Liver (tissue), 9 donors: ENCODE data around the gene EML5. TPM values are rescaled to one million over a fixed set of nuclear protein-coding genes. Genes with fewer than 3 reads are reported as not detected.

Source experiments
- DNase-seq: peaks from one replicate; pipeline ENCODE4 v3.0.0-alpha.2; 2017; ENCODE audit warnings: low spot score
- H3K27ac ChIP-seq, 2 donors: one replicate each; pipeline ENCODE4 v1.7.0; 2013; ENCODE audit warnings: inconsistent platforms in 2 of 2, low read length in 2 of 2, control low read depth in 1 of 2, low read depth in 1 of 2, mild to moderate bottlenecking in 1 of 2
- H3K27me3 ChIP-seq, 4 donors: one replicate each; pipeline versions ENCODE4 v1.6.1 to v1.7.0; 2013; ENCODE audit warnings: low read length in 3 of 4, inconsistent platforms in 1 of 4, mild to moderate bottlenecking in 1 of 4, moderate library complexity in 1 of 4; ENCODE audit not compliant: control insufficient read depth in 4 of 4, insufficient read depth in 4 of 4
- H3K36me3 ChIP-seq, 4 donors: one replicate each; pipeline versions ENCODE4 v1.6.1 to v1.7.0; 2013; ENCODE audit warnings: low read length in 3 of 4, mild to moderate bottlenecking in 3 of 4, low read depth in 1 of 4, moderate library complexity in 1 of 4; ENCODE audit not compliant: control insufficient read depth in 4 of 4, insufficient read depth in 3 of 4
- H3K4me1 ChIP-seq, 4 donors: one replicate each; pipeline versions ENCODE4 v1.6.1 to v1.7.0; 2013; ENCODE audit warnings: low read length in 3 of 4, mild to moderate bottlenecking in 3 of 4, moderate library complexity in 1 of 4; ENCODE audit not compliant: control insufficient read depth in 4 of 4, insufficient read depth in 4 of 4
- H3K4me3 ChIP-seq, 3 donors: one replicate each; pipeline versions ENCODE4 v1.6.1 to v1.7.0; 2013; ENCODE audit warnings: low read length in 3 of 3, control low read depth in 1 of 3, low read depth in 1 of 3, mild to moderate bottlenecking in 1 of 3
- H3K9ac ChIP-seq, 2 donors: one replicate each; pipeline ENCODE4 v1.7.0; 2013; ENCODE audit warnings: low read length in 2 of 2, mild to moderate bottlenecking in 2 of 2, moderate library complexity in 2 of 2, control low read depth in 1 of 2, low read depth in 1 of 2
- H3K9me3 ChIP-seq, 4 donors: one replicate each; pipeline versions ENCODE4 v1.6.1 to v1.7.0; 2013; ENCODE audit warnings: low read length in 3 of 4; ENCODE audit not compliant: control insufficient read depth in 4 of 4
- EGR1 ChIP-seq, 2 donors: IDR thresholded peaks; 2 replicates each; pipeline ENCODE4 v1.6.1; 2016 to 2018; ENCODE audit warnings: antibody characterized with exemption in 2 of 2, low read depth in 2 of 2
- FOXA1 ChIP-seq: IDR thresholded peaks from 2 replicates; pipeline ENCODE4 v1.6.1; 2016; ENCODE audit warnings: antibody characterized with exemption
- FOXA2 ChIP-seq: IDR thresholded peaks from 2 replicates; pipeline ENCODE4 v1.6.1; 2016; ENCODE audit warnings: antibody characterized with exemption
- HNF4A ChIP-seq, 2 donors: conservative IDR thresholded peaks; 2 replicates each; pipeline ENCODE4 v1.6.1; 2016; ENCODE audit warnings: antibody characterized with exemption in 2 of 2, mild to moderate bottlenecking in 2 of 2
- HNF4G ChIP-seq: IDR thresholded peaks from 2 replicates; pipeline ENCODE4 v1.6.1; 2016; ENCODE audit warnings: antibody characterized with exemption
- MAX ChIP-seq: IDR thresholded peaks from 2 replicates; pipeline ENCODE4 v1.6.1; 2016; ENCODE audit warnings: antibody characterized with exemption
- NR2F2 ChIP-seq: IDR thresholded peaks from 2 replicates; pipeline ENCODE4 v1.6.1; 2016; ENCODE audit warnings: antibody characterized with exemption
- RXRA ChIP-seq, 2 donors: IDR thresholded peaks; 2 replicates each; pipeline ENCODE4 v1.6.1; 2017 to 2018; ENCODE audit warnings: antibody characterized with exemption in 2 of 2, mild to moderate bottlenecking in 1 of 2
- SP1 ChIP-seq: IDR thresholded peaks from 2 replicates; pipeline ENCODE4 v1.6.1; 2018; ENCODE audit warnings: antibody characterized with exemption, mild to moderate bottlenecking
- TAF1 ChIP-seq: conservative IDR thresholded peaks from 2 replicates; pipeline ENCODE4 v1.6.1; 2016; ENCODE audit warnings: antibody characterized with exemption, mild to moderate bottlenecking
- YY1 ChIP-seq: IDR thresholded peaks from 2 replicates; pipeline ENCODE4 v1.6.1; 2016; ENCODE audit warnings: antibody characterized with exemption, mild to moderate bottlenecking
- WGBS: extraction: QIAGEN DNeasy Blood & Tissue Kit; methylation state at CpG from one replicate; pipeline ENCODE4 v1.1.7; 2013; 5-methylcytosine and 5-hydroxymethylcytosine counted together
- polyA plus RNA-seq, 2 donors: library from polyadenylated mRNA; stranded (reverse) in 1 of 2; unstranded in 1 of 2; fragments of 200-250 nt in 1 of 2; fragments of >200 nt in 1 of 2; fragmentation: Nextera tagmentation in 1 of 2; extraction: Ambion mirVana in 1 of 2; gene quantifications; one replicate each; pipeline versions ENCODE4 v1.2.1 to v1.2.3, GENCODE V29; 2013 to 2015
- total RNA-seq, 2 donors: library from RNA; depleted of rRNA; stranded (reverse); fragments of >200 nt; gene quantifications; one replicate each; pipeline ENCODE4 v1.2.3, GENCODE V29; 2014
- TF ChIP-seq, protein P1 (sequence below): IDR thresholded peaks from 2 replicates; pipeline ENCODE4 v1.6.1; 2016; ENCODE audit warnings: antibody characterized with exemption
- TF ChIP-seq, protein P2 (sequence below): fragments of 150-350 bp; IDR thresholded peaks from 2 replicates; pipeline ENCODE4 v1.5.1; 2017; ENCODE audit warnings: improper control_type of control experiment, low read depth, low read length; ENCODE audit not compliant: missing input control
- TF ChIP-seq, protein P3 (sequence below): IDR thresholded peaks from 2 replicates; pipeline ENCODE4 v1.6.1; 2016; ENCODE audit warnings: antibody characterized with exemption, mild to moderate bottlenecking
- donor health status: healthy.
- donor health status: healthy.
- donor health status: healthy.
- donor health status: healthy.
- donor health status: healthy.

The EML5 gene
- total and polyA plus RNA-seq, 4 donors, result 0.09 to 3.8 (median 0.55) TPM

- H3K27ac ChIP-seq, result no peak overlapping the region
- no peaks in the 10 kb centered on the region for H3K9me3 ChIP-seq
- no peak for DNase-seq
- TF ChIP-seq SP1, result no peak
- no peak for TF ChIP-seq NR2F2
- no peak for TF ChIP-seq YY1
- TF ChIP-seq, protein P1, sequence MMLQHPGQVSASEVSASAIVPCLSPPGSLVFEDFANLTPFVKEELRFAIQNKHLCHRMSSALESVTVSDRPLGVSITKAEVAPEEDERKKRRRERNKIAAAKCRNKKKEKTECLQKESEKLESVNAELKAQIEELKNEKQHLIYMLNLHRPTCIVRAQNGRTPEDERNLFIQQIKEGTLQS, result no peak
- no peak for TF ChIP-seq MAX
- TF ChIP-seq TAF1, result no peak
- no peak for TF ChIP-seq FOXA2
- TF ChIP-seq, protein P2, sequence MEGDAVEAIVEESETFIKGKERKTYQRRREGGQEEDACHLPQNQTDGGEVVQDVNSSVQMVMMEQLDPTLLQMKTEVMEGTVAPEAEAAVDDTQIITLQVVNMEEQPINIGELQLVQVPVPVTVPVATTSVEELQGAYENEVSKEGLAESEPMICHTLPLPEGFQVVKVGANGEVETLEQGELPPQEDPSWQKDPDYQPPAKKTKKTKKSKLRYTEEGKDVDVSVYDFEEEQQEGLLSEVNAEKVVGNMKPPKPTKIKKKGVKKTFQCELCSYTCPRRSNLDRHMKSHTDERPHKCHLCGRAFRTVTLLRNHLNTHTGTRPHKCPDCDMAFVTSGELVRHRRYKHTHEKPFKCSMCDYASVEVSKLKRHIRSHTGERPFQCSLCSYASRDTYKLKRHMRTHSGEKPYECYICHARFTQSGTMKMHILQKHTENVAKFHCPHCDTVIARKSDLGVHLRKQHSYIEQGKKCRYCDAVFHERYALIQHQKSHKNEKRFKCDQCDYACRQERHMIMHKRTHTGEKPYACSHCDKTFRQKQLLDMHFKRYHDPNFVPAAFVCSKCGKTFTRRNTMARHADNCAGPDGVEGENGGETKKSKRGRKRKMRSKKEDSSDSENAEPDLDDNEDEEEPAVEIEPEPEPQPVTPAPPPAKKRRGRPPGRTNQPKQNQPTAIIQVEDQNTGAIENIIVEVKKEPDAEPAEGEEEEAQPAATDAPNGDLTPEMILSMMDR, result no peak
- TF ChIP-seq FOXA1, result no peak
- no peak for TF ChIP-seq HNF4G
- TF ChIP-seq HNF4A (conservative IDR thresholded peaks at IDR 0.05), result no peak
- TF ChIP-seq, protein P3, sequence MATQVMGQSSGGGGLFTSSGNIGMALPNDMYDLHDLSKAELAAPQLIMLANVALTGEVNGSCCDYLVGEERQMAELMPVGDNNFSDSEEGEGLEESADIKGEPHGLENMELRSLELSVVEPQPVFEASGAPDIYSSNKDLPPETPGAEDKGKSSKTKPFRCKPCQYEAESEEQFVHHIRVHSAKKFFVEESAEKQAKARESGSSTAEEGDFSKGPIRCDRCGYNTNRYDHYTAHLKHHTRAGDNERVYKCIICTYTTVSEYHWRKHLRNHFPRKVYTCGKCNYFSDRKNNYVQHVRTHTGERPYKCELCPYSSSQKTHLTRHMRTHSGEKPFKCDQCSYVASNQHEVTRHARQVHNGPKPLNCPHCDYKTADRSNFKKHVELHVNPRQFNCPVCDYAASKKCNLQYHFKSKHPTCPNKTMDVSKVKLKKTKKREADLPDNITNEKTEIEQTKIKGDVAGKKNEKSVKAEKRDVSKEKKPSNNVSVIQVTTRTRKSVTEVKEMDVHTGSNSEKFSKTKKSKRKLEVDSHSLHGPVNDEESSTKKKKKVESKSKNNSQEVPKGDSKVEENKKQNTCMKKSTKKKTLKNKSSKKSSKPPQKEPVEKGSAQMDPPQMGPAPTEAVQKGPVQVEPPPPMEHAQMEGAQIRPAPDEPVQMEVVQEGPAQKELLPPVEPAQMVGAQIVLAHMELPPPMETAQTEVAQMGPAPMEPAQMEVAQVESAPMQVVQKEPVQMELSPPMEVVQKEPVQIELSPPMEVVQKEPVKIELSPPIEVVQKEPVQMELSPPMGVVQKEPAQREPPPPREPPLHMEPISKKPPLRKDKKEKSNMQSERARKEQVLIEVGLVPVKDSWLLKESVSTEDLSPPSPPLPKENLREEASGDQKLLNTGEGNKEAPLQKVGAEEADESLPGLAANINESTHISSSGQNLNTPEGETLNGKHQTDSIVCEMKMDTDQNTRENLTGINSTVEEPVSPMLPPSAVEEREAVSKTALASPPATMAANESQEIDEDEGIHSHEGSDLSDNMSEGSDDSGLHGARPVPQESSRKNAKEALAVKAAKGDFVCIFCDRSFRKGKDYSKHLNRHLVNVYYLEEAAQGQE, result no peak
- no peak for TF ChIP-seq RXRA (IDR thresholded peaks at IDR 0.05)
- no peaks in the 10 kb centered on the region for H3K27me3 ChIP-seq
- H3K4me3 ChIP-seq, result no peak overlapping the region
- H3K36me3 ChIP-seq, result no peaks in the 10 kb centered on the region
- no peak overlapping the region for H3K9ac ChIP-seq
- H3K4me1 ChIP-seq, result peaks cover 0 to 7% (median 3%) of the 10 kb centered on the region in 4 donors
- 73% methylated on average over 2 of the region's 2 CpGs for WGBS
Observed at GRCh38 chr14:88683119-88683518, 109.6 kb downstream of the EML5 start.

DNA sequence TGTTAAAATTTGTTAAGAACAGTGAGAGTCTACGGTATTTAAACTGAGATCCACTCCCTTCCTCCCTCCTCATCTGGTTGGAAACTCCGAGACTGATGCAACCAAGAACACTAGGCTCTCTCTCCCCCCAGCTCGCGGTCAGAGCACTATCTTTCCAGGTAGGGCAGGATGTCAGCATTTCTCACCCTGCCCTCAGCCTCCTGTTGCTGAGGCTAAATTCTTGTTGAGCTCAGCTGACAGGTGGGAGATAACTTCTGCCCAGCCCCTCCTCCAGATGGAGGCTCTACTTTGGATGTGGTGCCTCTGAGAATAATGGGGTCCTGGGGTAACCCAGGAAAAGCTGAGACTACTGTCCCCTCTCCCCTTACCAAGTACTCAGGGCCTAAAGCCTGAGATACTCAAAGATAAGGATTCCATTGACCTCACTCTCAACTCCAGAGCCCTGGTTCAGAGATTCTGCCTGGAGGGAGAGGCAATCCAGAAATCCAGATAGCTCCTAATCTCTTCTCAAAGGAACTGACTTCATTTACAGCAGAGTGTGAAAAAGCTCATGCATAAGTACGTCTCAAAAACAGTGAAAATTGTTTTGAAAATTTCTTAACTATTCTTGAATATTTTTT, 110.1 kb downstream of the EML5 start:
- TF ChIP-seq EGR1 (IDR thresholded peaks at IDR 0.05; ENCODE audit: low read depth in 2 of 2), result no peak
- TF ChIP-seq, protein P1, result peak; percentile 61
- no peak for TF ChIP-seq HNF4G
- peak; percentile 18 for TF ChIP-seq TAF1
- peak in 1 of 2 donors; percentile 7 for TF ChIP-seq HNF4A (conservative IDR thresholded peaks at IDR 0.05)
- TF ChIP-seq SP1, result peak; percentile 54
- TF ChIP-seq YY1, result peak; percentile 18
- Histone ChIP-seq H3K4me3 (peak overlapping the region in 1 of 3 donors; percentile 8), H3K9me3 (no peaks in the 10 kb centered on the region), H3K36me3 (no peaks in the 10 kb centered on the region), H3K27ac (no peak overlapping the region), H3K4me1 (peaks cover 0 to 7% (median 3%) of the 10 kb centered on the region in 4 donors), H3K27me3 (no peaks in the 10 kb centered on the region), H3K9ac (no peak overlapping the region)
- 37% methylated on average over 5 of the region's 5 CpGs for WGBS
- no peak for DNase-seq
